Lower leg skin (tissue), 4 donors: ENCODE measurements around the gene PEX14. TPM values are rescaled to one million over a fixed set of nuclear protein-coding genes. Genes with fewer than 3 reads are reported as not detected.

ENCODE experiments used
- DNase-seq, 2 donors: peaks; one replicate each; pipeline ENCODE4 v3.0.0-alpha.2; 2019; ENCODE audit warnings: low spot score in 2 of 2
- H3K4me3 ChIP-seq: fragments of 200-600 bp; sonication (generic); 2 replicates; pipeline ENCODE4 v1.5.1; 2017; ENCODE audit warnings: mild to moderate bottlenecking, low read depth; ENCODE audit not compliant: poor library complexity, severe bottlenecking
- POLR2A ChIP-seq, 2 donors: fragments of 450-650 bp; IDR thresholded peaks; one replicate each; pipeline ENCODE4 v1.6.1; 2016 to 2017; ENCODE audit warnings: antibody characterized with exemption in 2 of 2, mild to moderate bottlenecking in 1 of 2, moderate library complexity in 1 of 2
- WGBS, 2 donors: methylation state at CpG; one replicate each; pipeline ENCODE4 v1.1.5; 2018; 5-methylcytosine and 5-hydroxymethylcytosine counted together
- intact Hi-C: fragments of 100-400 bp; cut with DNase I; formaldehyde crosslinking; loops from one replicate; pipeline ENCODE4 v1.15.0; 2023; ENCODE audit warnings: low total_unique reads
- total RNA-seq, 4 donors: library from RNA; depleted of rRNA; stranded (reverse); fragments of >200 nt; gene quantifications; one replicate each; pipeline ENCODE4 v1.1.0, GENCODE V29; 2016
- TF ChIP-seq, protein P1 (sequence below), 3 donors: fragments of 450-650 bp; IDR thresholded peaks; one replicate each; pipeline ENCODE4 v1.5.1; 2016; ENCODE audit warnings: antibody characterized with exemption in 3 of 3, mild to moderate bottlenecking in 3 of 3, moderate library complexity in 2 of 3

PEX14 gene
- total RNA-seq, 4 donors from 2014 or later, result 14.1 to 22.8 (median 18.9) TPM

DNA sequence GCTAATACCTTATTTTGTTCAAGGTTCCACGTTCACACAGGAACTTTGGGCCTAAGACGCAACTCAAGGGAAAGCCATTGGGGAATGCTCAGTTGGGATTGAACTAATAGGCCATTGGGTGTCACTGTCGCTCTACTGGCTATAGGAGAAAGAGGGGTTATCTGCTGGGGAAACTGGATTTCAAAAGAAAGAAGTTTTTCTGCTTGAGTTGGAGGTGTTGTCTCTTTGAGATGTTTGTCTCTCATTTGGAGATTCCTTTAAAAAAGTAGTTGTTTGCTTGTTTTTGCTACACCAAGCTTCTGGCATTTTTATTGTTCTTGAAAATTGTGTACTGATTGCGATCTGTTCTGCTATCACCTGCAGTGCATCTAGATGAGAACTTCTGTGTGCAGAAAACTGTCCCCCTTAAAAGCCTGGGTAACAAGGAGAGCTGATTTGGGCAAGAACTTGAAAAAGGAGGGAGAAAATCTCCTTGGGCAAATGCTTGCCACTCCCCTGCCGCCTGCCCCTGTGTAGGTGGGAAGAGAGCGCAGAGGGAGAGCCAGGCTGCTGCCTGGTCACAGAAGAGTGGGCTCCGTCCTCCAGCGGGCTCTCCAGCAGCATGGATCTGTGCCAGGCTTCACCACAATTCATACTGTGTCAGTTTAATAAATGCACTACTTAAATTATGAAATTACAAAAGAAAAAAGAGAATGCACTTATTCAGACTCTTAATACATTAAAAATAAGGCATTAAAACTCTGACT, 39.9 kb downstream of the PEX14 start:
- WGBS, 2 donors, result 66 to 69% methylated on average over 8 of the region's 8 CpGs
- intact Hi-C loops, result loop anchor here (5.0 kb wide), 1 partner anchor 353 kb away; no protein-coding TSS in a partner anchor
- no peak for TF ChIP-seq POLR2A (IDR thresholded peaks at IDR 0.05)
- TF ChIP-seq, protein P1, sequence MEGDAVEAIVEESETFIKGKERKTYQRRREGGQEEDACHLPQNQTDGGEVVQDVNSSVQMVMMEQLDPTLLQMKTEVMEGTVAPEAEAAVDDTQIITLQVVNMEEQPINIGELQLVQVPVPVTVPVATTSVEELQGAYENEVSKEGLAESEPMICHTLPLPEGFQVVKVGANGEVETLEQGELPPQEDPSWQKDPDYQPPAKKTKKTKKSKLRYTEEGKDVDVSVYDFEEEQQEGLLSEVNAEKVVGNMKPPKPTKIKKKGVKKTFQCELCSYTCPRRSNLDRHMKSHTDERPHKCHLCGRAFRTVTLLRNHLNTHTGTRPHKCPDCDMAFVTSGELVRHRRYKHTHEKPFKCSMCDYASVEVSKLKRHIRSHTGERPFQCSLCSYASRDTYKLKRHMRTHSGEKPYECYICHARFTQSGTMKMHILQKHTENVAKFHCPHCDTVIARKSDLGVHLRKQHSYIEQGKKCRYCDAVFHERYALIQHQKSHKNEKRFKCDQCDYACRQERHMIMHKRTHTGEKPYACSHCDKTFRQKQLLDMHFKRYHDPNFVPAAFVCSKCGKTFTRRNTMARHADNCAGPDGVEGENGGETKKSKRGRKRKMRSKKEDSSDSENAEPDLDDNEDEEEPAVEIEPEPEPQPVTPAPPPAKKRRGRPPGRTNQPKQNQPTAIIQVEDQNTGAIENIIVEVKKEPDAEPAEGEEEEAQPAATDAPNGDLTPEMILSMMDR (IDR thresholded peaks at IDR 0.05), result no peak
- DNase-seq, result peak in 1 of 2 donors; percentile 65
- no peak overlapping the region for H3K4me3 ChIP-seq

DNA sequence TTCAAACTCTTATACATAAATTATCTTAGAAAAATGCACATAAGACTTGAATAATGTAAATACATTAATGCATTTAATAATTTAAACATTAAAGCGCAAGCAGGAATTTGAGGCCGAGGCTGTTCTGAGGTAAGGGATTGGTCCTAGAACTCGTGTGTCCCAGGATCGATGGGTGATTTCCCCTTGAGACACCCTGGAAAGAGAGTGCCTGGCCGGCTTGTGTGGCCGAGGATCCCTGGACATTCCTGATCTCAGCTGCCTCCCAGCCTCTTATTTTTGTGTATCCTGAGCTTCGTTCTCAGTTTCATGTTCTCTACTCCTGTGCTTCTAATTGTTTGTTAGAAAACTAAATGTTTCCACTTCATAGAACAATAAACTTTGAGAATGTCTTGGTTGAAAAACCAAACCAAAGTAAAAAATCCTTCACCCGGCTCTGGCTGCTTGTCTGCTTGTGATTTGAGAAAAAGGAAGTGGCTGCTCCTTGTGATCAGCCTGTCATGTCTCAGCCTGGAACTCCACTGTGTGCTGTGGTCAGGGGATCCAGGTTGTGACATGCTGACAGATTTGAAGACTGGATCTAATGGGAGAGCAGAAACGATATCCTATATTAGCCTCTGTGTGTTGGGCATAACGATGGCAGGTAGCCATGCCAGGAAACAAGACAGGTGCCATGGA, 40.7 kb downstream of the PEX14 start:
- DNase-seq, result peak in 1 of 2 donors; percentile 70
- no peak for TF ChIP-seq POLR2A (IDR thresholded peaks at IDR 0.05)
- TF ChIP-seq, protein P1 (IDR thresholded peaks at IDR 0.05), result no peak
- no peak overlapping the region for H3K4me3 ChIP-seq
- intact Hi-C loops, result no loop called here
- 68 to 70% methylated on average over 10 of the region's 10 CpGs for WGBS, 2 donors

DNA sequence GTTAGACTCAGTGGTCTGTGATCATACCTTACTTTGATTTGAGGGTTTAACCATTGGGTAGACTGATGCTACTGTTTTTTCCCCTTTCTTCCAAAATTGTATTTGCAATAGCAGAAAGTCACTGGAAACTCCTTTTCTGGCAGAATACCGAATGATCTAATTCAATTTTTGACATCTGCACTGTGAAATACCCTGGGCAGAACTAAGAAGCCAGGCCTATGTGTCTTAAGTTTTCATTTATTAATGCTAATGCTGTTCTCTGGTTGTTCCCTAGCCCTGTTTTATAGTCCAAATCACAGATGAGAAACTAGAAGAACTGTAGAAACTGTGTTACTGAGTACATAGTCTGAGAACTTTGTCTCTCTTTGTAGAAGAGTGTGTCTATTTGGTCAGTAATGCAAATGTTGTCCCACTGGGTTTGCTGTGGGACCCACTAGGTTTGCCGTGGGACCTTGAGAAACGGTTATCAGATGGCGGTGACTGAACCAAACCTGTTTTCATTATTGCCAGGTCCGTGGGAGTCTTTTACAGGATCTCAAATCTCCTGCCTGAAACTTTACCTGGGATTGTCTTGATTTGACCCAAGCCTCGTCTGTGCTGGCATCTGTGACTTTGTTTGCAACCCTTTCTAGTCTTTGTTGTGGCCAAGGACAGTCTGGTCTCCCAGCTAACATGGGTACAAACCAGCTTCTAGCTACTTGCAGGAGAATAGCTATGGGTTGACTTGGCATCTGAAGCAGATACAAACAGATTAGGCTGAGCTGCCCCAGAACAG, 41.4 kb downstream of the PEX14 start:
- 40 to 46% methylated on average over 6 of the region's 6 CpGs for WGBS, 2 donors
- intact Hi-C loops, result no loop called here
- TF ChIP-seq, protein P1 (IDR thresholded peaks at IDR 0.05), result no peak
- TF ChIP-seq POLR2A (IDR thresholded peaks at IDR 0.05), result no peak
- no peak for DNase-seq
- H3K4me3 ChIP-seq, result no peak overlapping the region

DNA sequence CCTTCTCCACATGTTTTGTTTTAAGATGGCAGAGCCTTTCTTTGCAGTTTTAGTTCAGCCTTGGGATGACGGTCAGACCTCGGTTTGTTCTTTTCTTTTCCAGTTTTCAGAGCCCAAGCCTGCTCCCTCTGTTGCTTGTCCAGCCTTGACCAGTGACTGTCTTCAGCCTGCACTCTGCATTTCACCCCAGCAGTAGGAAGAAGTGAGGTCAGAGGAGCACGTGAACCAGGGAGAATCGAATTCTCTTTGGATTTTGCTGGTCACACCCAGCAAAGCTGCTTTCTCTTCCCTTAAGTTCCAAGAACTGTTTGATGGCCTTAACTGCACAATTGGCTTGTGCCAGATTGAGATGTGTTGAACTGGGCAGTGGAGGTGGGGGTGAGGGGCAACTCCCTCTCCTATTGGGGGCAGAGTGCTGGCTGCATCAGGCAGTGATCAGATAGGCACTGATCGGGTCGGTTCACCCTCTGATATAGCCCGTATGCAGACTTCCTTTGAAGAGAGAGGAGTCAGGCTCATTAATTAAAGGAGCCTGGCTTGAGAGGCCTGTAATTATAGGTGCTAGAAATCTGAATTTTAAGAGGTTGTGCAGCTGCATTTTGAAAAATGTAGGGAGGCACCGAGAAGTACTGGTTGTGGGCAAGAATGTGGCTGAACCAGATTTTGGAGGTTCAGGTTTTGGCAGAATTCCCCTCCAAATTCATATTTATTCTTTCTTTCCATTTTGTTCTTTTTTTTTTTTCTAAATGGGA, 42.4 kb downstream of the PEX14 start:
- TF ChIP-seq POLR2A (IDR thresholded peaks at IDR 0.05), result no peak
- TF ChIP-seq, protein P1 (IDR thresholded peaks at IDR 0.05), result no peak
- no peak for DNase-seq
- intact Hi-C loops, result no loop called here
- no peak overlapping the region for H3K4me3 ChIP-seq
- WGBS, 2 donors, result 37 to 42% methylated on average over 8 of the region's 8 CpGs

DNA sequence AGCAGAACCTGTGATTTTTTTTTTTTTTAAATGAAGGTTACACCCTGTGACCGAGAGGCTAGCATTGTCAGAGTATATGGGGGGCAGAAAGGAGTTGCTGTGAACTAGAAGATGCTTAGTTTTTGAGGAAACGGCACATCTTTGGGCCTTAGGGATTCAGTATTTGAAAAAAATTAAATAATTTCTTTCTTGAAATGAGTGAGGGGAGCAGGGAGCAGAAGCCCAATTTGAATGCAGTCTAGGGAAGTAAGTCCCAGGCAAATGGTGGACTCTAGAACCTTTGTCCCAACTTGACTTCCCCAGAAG, 42.9 kb downstream of the PEX14 start:
- TF ChIP-seq POLR2A (IDR thresholded peaks at IDR 0.05), result no peak
- TF ChIP-seq, protein P1 (IDR thresholded peaks at IDR 0.05), result no peak
- 52 to 57% methylated on average over 2 of the region's 2 CpGs for whole genome bisulfite sequencing, 2 donors
- no peak for DNase-seq
- intact Hi-C loops, result no loop called here
- no peak overlapping the region for H3K4me3 ChIP-seq
